Measurements from ENCODE around the gene NEUROD1. TPM values are rescaled to one million over a fixed set of nuclear protein-coding genes. Genes with fewer than 3 reads are reported as not detected.

Gene NEUROD1
- total RNA-seq, 4 donors from 2014 or later: not detected

- no peak for TF ChIP-seq CTCF (IDR thresholded peaks at IDR 0.05)
- DNase-seq (ENCODE audit: low spot score) (no peak), ATAC-seq (ENCODE audit: low FRiP score) (no peak)
These were observed 1.3 kb downstream of the NEUROD1 start for GRCh38 chr2:181678861-181679543.

GRCh38 chr2:181677912-181678586, 2.3 kb downstream of the NEUROD1 start:
- ATAC-seq (ENCODE audit: low FRiP score): no peak
- TF ChIP-seq CTCF (IDR thresholded peaks at IDR 0.05): no peak
- DNase-seq (ENCODE audit: low spot score): no peak

- ATAC-seq (ENCODE audit: low FRiP score) (no peak), DNase-seq (ENCODE audit: low spot score) (no peak)
- no peak for TF ChIP-seq CTCF (IDR thresholded peaks at IDR 0.05)
These were observed 5.1 kb downstream of the NEUROD1 start for GRCh38 chr2:181675254-181675653.

GRCh38 chr2:181674461-181674860, 5.9 kb downstream of the NEUROD1 start:
- ATAC-seq (ENCODE audit: low FRiP score): no peak
- TF ChIP-seq CTCF (IDR thresholded peaks at IDR 0.05): no peak
- DNase-seq (ENCODE audit: low spot score): no peak

- no peak for DNase-seq (ENCODE audit: low spot score)
- no peak for TF ChIP-seq CTCF (IDR thresholded peaks at IDR 0.05)
- no peak for ATAC-seq (ENCODE audit: low FRiP score)
These were observed 7.1 kb downstream of the NEUROD1 start for GRCh38 chr2:181673173-181673572.

- DNase-seq (ENCODE audit: low spot score) (no peak), ATAC-seq (ENCODE audit: low FRiP score) (no peak)
- no peak for TF ChIP-seq CTCF (IDR thresholded peaks at IDR 0.05)
These were observed 7.9 kb downstream of the NEUROD1 start for GRCh38 chr2:181672255-181673008.
